Neuronal stem cell (in vitro differentiated cells): Measurements from ENCODE around the gene PARN.
A peak's percentile ranks its signal among the peaks of the same experiment; 100 is the strongest.
"Not testable (repeated sequence)": the region's sequence is repeated elsewhere in the genome, so short reads cannot be mapped to it uniquely, and the experiment has no call there.

ENCODE experiments used
- DNase-seq: peaks from one replicate; pipeline ENCODE4 v3.0.0-alpha.2; 2013; ENCODE audit warnings: low spot score
- H2AFZ ChIP-seq: one replicate; pipeline ENCODE4 v1.6.1; 2013; ENCODE audit warnings: mild to moderate bottlenecking, low read length, inconsistent platforms
- H2AK5ac ChIP-seq: 2 replicates; pipeline ENCODE4 v1.6.1; 2013; ENCODE audit warnings: low read depth, mild to moderate bottlenecking, inconsistent platforms, low read length, moderate library complexity, mixed read lengths
- H2BK120ac ChIP-seq: 2 replicates; pipeline ENCODE4 v1.6.1; 2013; ENCODE audit warnings: low read depth, mild to moderate bottlenecking, inconsistent platforms, low read length, moderate library complexity, mixed read lengths
- H2BK12ac ChIP-seq: one replicate; pipeline ENCODE4 v1.6.1; 2013; ENCODE audit warnings: low read length, inconsistent platforms
- H2BK15ac ChIP-seq: 2 replicates; pipeline ENCODE4 v1.6.1; 2013; ENCODE audit warnings: mild to moderate bottlenecking, low read length, inconsistent platforms, mixed read lengths
- H2BK5ac ChIP-seq: one replicate; pipeline ENCODE4 v1.6.1; 2013; ENCODE audit warnings: inconsistent platforms, mild to moderate bottlenecking, low read length, moderate library complexity
- H3K14ac ChIP-seq: one replicate; pipeline ENCODE4 v1.6.1; 2013; ENCODE audit warnings: low read length, inconsistent platforms
- H3K18ac ChIP-seq: 2 replicates; pipeline ENCODE4 v1.6.1; 2013; ENCODE audit warnings: low read length, inconsistent platforms
- H3K23ac ChIP-seq: 2 replicates; pipeline ENCODE4 v1.6.1; 2013; ENCODE audit warnings: low read depth, mild to moderate bottlenecking, mixed read lengths, low read length, inconsistent platforms; ENCODE audit not compliant: poor library complexity
- H3K27ac ChIP-seq: replicated peaks from 3 replicates; pipeline ENCODE4 v1.5.1; 2013; ENCODE audit warnings: low read length, inconsistent platforms
- H3K27me3 ChIP-seq, 3 experiments: 2 replicates each; pipeline ENCODE4 v1.6.1; 2013; ENCODE audit warnings: low read length in 3 of 3, mild to moderate bottlenecking in 2 of 3, inconsistent platforms in 1 of 3, low read depth in 1 of 3, mixed read lengths in 1 of 3, moderate library complexity in 1 of 3; ENCODE audit not compliant: control insufficient read depth in 3 of 3, insufficient read depth in 3 of 3
- H3K36me3 ChIP-seq, 2 donors: replicated peaks in 1 of 2; 2 replicates each; pipeline ENCODE4 v1.6.1; 2013; ENCODE audit warnings: low read length in 2 of 2; ENCODE audit not compliant: control insufficient read depth in 2 of 2, insufficient read depth in 2 of 2
- H3K4ac ChIP-seq: 2 replicates; pipeline ENCODE4 v1.6.1; 2013; ENCODE audit warnings: inconsistent platforms, mild to moderate bottlenecking, low read length, moderate library complexity
- H3K4me1 ChIP-seq, 2 donors: 1 replicate in 1 of 2; 2 replicates in 1 of 2; pipeline ENCODE4 v1.6.1; 2013; ENCODE audit warnings: low read length in 2 of 2, low read depth in 1 of 2; ENCODE audit not compliant: control insufficient read depth in 2 of 2, insufficient read depth in 1 of 2
- H3K4me2 ChIP-seq: one replicate; pipeline ENCODE4 v1.6.1; 2013; ENCODE audit warnings: mild to moderate bottlenecking, low read length, inconsistent platforms; ENCODE audit not compliant: insufficient read depth, poor library complexity, severe bottlenecking
- H3K4me3 ChIP-seq, 2 donors: 2 replicates each; pipeline ENCODE4 v1.5.1; 2013; ENCODE audit warnings: low read length in 2 of 2, mild to moderate bottlenecking in 2 of 2, inconsistent platforms in 1 of 2, moderate library complexity in 1 of 2
- H3K79me1 ChIP-seq: one replicate; pipeline ENCODE4 v1.6.1; 2013; ENCODE audit warnings: low read depth, mild to moderate bottlenecking, inconsistent platforms, low read length, moderate library complexity
- H3K9ac ChIP-seq: one replicate; pipeline ENCODE4 v1.6.1; 2013; ENCODE audit warnings: mild to moderate bottlenecking, low read depth, low read length, inconsistent platforms; ENCODE audit not compliant: poor library complexity
- H3K9me3 ChIP-seq, 2 donors: replicated peaks in 1 of 2; 2 replicates each; pipeline versions ENCODE3 to v1.6.1; 2013; ENCODE audit warnings: low read length in 2 of 2, mild to moderate bottlenecking in 2 of 2, inconsistent platforms in 1 of 2, low read depth in 1 of 2, mixed read lengths in 1 of 2, moderate library complexity in 1 of 2; ENCODE audit not compliant: control insufficient read depth in 2 of 2, insufficient read depth in 1 of 2
- H4K8ac ChIP-seq: one replicate; pipeline ENCODE4 v1.6.1; 2013; ENCODE audit warnings: low read depth, mild to moderate bottlenecking, inconsistent platforms, low read length, moderate library complexity
- H4K91ac ChIP-seq: one replicate; pipeline ENCODE4 v1.6.1; 2013; ENCODE audit warnings: low read length, low read depth, mild to moderate bottlenecking, inconsistent platforms; ENCODE audit not compliant: poor library complexity
- WGBS, 2 donors: extraction: QIAGEN DNeasy Blood & Tissue Kit; methylation state at CpG; one replicate each; pipeline ENCODE4 v1.1.7; 2013; ENCODE audit warnings: missing lambda C conversion rate in 2 of 2, mixed read lengths in 1 of 2; ENCODE audit not compliant: insufficient read length in 2 of 2, insufficient replicate concordance in 1 of 2; ENCODE audit errors: extremely low coverage in 2 of 2; 5-methylcytosine and 5-hydroxymethylcytosine counted together

The PARN gene

GRCh38 chr16:14423344-14423743 is 206.7 kb downstream of the PARN start:
- Histone ChIP-seq H3K9me3 (no peaks in the 10 kb centered on the region), H3K36me3 (no peaks in the 10 kb centered on the region), H3K79me1 (peaks cover 1% of the 10 kb centered on the region), H2AFZ (no peak overlapping the region), H3K4me1 (peaks cover 2 to 5% of the 10 kb centered on the region in 2 donors), H3K4ac (no peak overlapping the region), H4K8ac (no peak overlapping the region), H3K4me3 (no peak overlapping the region), H3K4me2 (no peak overlapping the region), H3K9ac (no peak overlapping the region), H2BK120ac (no peak overlapping the region), H3K14ac (no peak overlapping the region), H2BK15ac (no peak overlapping the region), H3K27ac (no peak overlapping the region), H2BK12ac (no peak overlapping the region), H4K91ac (no peak overlapping the region), H3K18ac (no peak overlapping the region), H3K27me3 (no peaks in the 10 kb centered on the region), H2BK5ac (no peak overlapping the region), H3K23ac (no peak overlapping the region), H2AK5ac (no peak overlapping the region)
- no peak for DNase-seq
- no CpG with 5 or more reads among the region's 4 CpGs for WGBS, 2 donors

DNA sequence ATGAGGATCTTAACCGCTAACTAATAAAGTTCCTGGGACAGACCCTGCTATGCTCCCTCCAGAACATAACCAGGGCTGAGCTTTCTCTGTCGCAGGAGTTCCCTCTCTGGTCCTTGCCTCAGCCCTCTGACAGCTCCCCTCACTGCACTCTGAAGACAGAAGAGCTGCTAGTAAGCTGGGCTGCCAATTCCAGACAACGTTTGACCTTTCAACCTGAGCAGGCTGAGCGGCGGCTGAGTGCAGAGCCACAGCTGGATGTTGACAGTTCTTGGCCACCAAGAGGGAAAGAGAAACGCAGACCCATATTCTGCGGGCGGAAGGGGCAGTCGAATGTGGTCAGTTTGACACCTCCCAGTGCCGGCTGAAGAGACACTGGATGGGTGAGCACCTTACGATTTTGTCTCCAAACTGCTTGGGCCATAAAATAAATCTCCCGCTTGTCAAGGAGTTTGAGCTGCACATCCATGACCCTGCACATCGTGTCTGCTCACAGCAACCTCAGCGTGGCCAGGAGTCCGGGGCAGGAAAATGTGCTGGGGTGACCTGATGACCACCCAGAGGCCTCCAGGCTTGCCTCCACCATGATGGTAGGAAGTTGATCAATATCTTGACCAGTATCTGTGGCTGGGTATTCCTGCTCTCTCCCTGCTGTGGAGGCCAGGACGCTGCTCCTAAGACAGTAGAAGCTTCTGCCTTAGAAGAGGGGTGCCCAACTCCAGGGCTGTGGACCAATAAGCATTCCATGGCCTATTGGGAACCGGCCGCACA is 209.2 kb downstream of the PARN start:
- no peak overlapping the region for H3K4ac ChIP-seq
- H3K36me3 ChIP-seq = no peaks in the 10 kb centered on the region
- H3K9me3 ChIP-seq = no peaks in the 10 kb centered on the region
- no peak overlapping the region for H2AFZ ChIP-seq
- peak overlapping the region; percentile 2 for H3K4me2 ChIP-seq
- no peak overlapping the region for H2BK120ac ChIP-seq
- no peak overlapping the region for H2BK5ac ChIP-seq
- H3K23ac ChIP-seq = no peak overlapping the region
- no peaks in the 10 kb centered on the region for H3K27me3 ChIP-seq
- H2BK15ac ChIP-seq = no peak overlapping the region
- H2BK12ac ChIP-seq = no peak overlapping the region
- H3K18ac ChIP-seq = no peak overlapping the region
- H3K4me1 ChIP-seq = peaks cover 0 to 5% of the 10 kb centered on the region in 2 donors
- no peak overlapping the region for H3K4me3 ChIP-seq
- no peak overlapping the region for H4K91ac ChIP-seq
- DNase-seq = no peak
- no peak overlapping the region for H3K27ac ChIP-seq
- no CpG with 5 or more reads among the region's 18 CpGs for WGBS, 2 donors
- no peak overlapping the region for H2AK5ac ChIP-seq
- peaks cover 1% of the 10 kb centered on the region for H3K79me1 ChIP-seq
- no peak overlapping the region for H3K9ac ChIP-seq
- no peak overlapping the region for H3K14ac ChIP-seq
- H4K8ac ChIP-seq = no peak overlapping the region

GRCh38 chr16:14420243-14420642 is 209.8 kb downstream of the PARN start:
- H2AK5ac ChIP-seq, H3K4me1 ChIP-seq, H3K18ac ChIP-seq, H3K14ac ChIP-seq, H3K23ac ChIP-seq, H3K9ac ChIP-seq, H2BK120ac ChIP-seq, DNase-seq, H3K4me2 ChIP-seq, H2AFZ ChIP-seq, H3K27ac ChIP-seq, H4K91ac ChIP-seq, H2BK5ac ChIP-seq, H3K4ac ChIP-seq, H3K79me1 ChIP-seq, H3K27me3 ChIP-seq, H3K4me3 ChIP-seq, H2BK15ac ChIP-seq, H3K36me3 ChIP-seq, H3K9me3 ChIP-seq, H2BK12ac ChIP-seq, H4K8ac ChIP-seq: not testable (repeated sequence)
- WGBS, 2 donors = no CpG with 5 or more reads among the region's 4 CpGs

DNA sequence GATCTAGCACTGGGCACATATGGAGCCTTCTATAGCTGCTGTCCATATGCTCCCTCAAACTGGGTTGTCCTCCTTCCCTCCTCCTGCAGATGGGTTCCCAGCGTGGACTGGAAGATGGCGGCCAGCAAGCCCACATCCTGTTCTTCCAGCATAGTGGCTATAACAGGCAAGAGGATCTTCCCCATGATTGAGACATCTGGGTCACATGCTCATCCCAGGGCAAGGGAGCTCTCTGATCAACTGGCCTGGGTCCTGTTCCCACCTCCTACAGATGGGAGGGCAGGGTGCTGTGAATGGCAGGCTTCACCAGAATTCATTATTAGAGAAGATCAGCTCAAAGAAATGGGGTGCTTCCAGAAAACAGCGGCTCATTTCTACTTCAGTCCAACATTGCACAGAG is 210.2 kb downstream of the PARN start:
- Histone ChIP-seq H3K4me1 (peaks cover 0 to 5% of the 10 kb centered on the region in 2 donors), H2BK120ac (no peak overlapping the region), H4K8ac (peak overlapping the region; percentile 45), H2AFZ (no peak overlapping the region), H3K23ac (no peak overlapping the region), H2BK15ac (no peak overlapping the region), H3K79me1 (peaks cover 1% of the 10 kb centered on the region), H3K36me3 (no peaks in the 10 kb centered on the region), H3K18ac (no peak overlapping the region), H3K9me3 (no peaks in the 10 kb centered on the region), H3K4me3 (no peak overlapping the region), H2AK5ac (no peak overlapping the region), H3K4ac (no peak overlapping the region), H2BK5ac (no peak overlapping the region), H2BK12ac (no peak overlapping the region), H3K9ac (no peak overlapping the region), H3K14ac (no peak overlapping the region), H4K91ac (no peak overlapping the region), H3K4me2 (no peak overlapping the region), H3K27ac (no peak overlapping the region), H3K27me3 (no peaks in the 10 kb centered on the region)
- WGBS, 2 donors = no CpG with 5 or more reads among the region's 3 CpGs
- no peak for DNase-seq
